ENCODE data around the gene ZBTB40. TPM values are rescaled to one million over a fixed set of nuclear protein-coding genes. Genes with fewer than 3 reads are reported as not detected.

ZBTB40 gene
- total RNA-seq, 4 donors from 2014 or later = 13.2 to 19.9 (median 17.8) TPM

GRCh38 chr1:22454476-22455056 lies 2.9 kb downstream of the ZBTB40 start:
- no peak for DNase-seq (ENCODE audit: low spot score)
- ATAC-seq (ENCODE audit: low FRiP score) = no peak
- TF ChIP-seq, protein P1, sequence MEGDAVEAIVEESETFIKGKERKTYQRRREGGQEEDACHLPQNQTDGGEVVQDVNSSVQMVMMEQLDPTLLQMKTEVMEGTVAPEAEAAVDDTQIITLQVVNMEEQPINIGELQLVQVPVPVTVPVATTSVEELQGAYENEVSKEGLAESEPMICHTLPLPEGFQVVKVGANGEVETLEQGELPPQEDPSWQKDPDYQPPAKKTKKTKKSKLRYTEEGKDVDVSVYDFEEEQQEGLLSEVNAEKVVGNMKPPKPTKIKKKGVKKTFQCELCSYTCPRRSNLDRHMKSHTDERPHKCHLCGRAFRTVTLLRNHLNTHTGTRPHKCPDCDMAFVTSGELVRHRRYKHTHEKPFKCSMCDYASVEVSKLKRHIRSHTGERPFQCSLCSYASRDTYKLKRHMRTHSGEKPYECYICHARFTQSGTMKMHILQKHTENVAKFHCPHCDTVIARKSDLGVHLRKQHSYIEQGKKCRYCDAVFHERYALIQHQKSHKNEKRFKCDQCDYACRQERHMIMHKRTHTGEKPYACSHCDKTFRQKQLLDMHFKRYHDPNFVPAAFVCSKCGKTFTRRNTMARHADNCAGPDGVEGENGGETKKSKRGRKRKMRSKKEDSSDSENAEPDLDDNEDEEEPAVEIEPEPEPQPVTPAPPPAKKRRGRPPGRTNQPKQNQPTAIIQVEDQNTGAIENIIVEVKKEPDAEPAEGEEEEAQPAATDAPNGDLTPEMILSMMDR (IDR thresholded peaks at IDR 0.05) = no peak

GRCh38 chr1:22457345-22457744 lies 5.7 kb downstream of the ZBTB40 start:
- TF ChIP-seq, protein P1 (IDR thresholded peaks at IDR 0.05) = no peak
- no peak for ATAC-seq (ENCODE audit: low FRiP score)
- DNase-seq (ENCODE audit: low spot score) = no peak

- TF ChIP-seq, protein P1 (IDR thresholded peaks at IDR 0.05) = no peak
- ATAC-seq (ENCODE audit: low FRiP score) (no peak), DNase-seq (ENCODE audit: low spot score) (no peak)
Observed at GRCh38 chr1:22457836-22458235, 6.2 kb downstream of the ZBTB40 start.

- DNase-seq (ENCODE audit: low spot score) (no peak), ATAC-seq (ENCODE audit: low FRiP score) (no peak)
- TF ChIP-seq, protein P1 (IDR thresholded peaks at IDR 0.05) = no peak
Observed at GRCh38 chr1:22461100-22461499, 9.4 kb downstream of the ZBTB40 start.

DNA sequence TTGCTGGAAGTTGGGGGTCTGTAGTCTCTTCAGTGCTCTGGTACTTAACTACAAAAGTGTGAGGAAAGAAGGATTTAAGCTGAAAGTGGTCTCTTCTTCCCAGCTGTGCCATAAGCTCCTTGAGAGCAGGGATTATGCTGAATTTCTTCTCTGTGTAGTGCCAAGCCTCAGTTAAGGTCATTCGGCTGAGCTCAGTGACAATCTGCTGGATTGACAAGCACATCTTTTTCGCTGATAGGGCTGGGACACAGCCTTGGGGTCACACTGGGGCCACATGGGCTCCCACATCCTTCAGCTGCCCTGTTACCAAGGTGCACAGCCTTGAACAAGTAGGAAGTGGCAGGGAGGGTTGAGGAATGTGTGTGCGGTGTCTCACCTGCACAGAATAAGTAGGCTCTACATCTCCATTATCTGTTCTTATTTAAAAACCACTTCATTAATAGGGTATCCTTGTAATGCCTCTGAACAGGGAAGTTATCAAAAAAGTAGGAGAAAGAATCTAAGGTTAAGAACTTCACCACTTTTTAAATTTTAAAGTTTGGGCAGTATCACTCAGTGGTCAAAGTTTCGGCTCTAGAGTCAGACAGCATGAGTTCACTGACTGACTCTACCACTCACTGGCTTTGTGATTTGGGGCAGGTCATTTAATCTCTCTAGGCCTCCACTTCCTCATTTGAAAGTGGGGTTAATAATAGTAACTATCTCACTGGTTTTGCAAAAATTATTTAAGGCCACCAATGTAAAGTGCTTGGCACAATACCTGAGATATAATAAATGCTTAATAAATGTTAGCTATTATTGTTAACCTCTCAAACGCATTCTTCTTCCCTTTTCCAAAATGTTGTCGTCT lies 10.3 kb downstream of the ZBTB40 start:
- TF ChIP-seq, protein P1 (IDR thresholded peaks at IDR 0.05) = no peak
- DNase-seq (ENCODE audit: low spot score) (no peak), ATAC-seq (ENCODE audit: low FRiP score) (no peak)

GRCh38 chr1:22462928-22463327 lies 11.3 kb downstream of the ZBTB40 start:
- DNase-seq (ENCODE audit: low spot score) (no peak), ATAC-seq (ENCODE audit: low FRiP score) (no peak)
- TF ChIP-seq, protein P1 (IDR thresholded peaks at IDR 0.05) = no peak

Measured in omental fat pad (tissue), 4 donors.